GM13976 (cell line): ENCODE measurements around the gene IFT172.

ENCODE experiments used
- DNase-seq: peaks from one replicate; pipeline ENCODE4 v3.0.0; 2012; ENCODE audit warnings: low spot score
- CTCF ChIP-seq: IDR thresholded peaks from 2 replicates; pipeline ENCODE4 v1.5.1; 2012; ENCODE audit warnings: borderline replicate concordance, mild to moderate bottlenecking; ENCODE audit not compliant: insufficient read depth; ENCODE audit errors: extremely low read depth, missing control alignments, control extremely low read depth
- in situ Hi-C: fragments of 300-500 bp; cut with MboI; formaldehyde crosslinking; loops from one replicate; pipeline ENCODE4 v1.12.0; 2022; ENCODE audit warnings: low sequenced_read_pairs, mixed read lengths, inconsistent platforms; ENCODE audit not compliant: unreplicated experiment

IFT172 gene

GRCh38 chr2:27494944-27495554 lies 5.5 kb upstream of the IFT172 start, which contains the start of gene FNDC4:
FNDC4 (minus strand) TSS chr2:27495200; CDS start chr2:27494679, 521 bp downstream.
- in situ Hi-C loops: no loop called here
- TF ChIP-seq CTCF: no peak
- DNase-seq: peak; percentile 52

DNA sequence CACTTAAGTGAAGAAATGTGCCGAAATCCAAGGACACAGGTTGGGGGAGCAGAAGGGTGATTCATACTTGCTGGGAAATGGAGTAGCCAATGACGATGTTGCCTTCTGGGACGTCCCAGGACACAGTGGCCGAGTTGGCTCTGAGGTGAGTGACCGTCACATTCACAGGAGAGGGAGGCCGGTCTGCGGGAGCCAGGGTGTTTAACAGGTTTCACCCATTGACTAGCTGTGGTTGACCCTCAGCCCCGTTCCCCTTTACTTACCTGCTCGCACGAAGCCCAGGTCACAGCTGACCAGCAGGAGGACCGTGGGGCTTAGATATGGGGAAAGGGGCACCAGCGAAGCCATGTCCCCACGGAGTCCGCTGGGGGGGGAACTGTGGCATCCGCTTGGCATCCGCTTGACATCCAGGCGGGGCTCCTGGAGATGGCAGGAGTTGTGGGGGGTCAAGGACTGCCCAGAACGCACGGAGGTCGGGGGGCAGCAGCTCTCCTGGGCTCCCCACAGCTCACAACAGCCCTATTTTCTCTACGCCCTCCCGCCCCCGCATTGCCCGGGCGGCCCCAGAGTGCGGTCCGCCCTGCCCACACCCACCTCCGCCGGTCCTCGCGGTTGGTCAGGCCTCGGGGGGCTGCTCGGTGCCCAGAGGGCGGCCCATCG lies 4.9 kb upstream of the IFT172 start:
- TF ChIP-seq CTCF: no peak
- in situ Hi-C loops: no loop called here
- peak; percentile 34 for DNase-seq

- in situ Hi-C loops: no loop called here
- no peak for TF ChIP-seq CTCF
- DNase-seq: no peak
Measured at GRCh38 chr2:27493948-27494283, 4.4 kb upstream of the IFT172 start.

- no peak for TF ChIP-seq CTCF
- no peak for DNase-seq
- in situ Hi-C loops: no loop called here
Measured at GRCh38 chr2:27492557-27492956, 3.0 kb upstream of the IFT172 start.

- in situ Hi-C loops: no loop called here
- TF ChIP-seq CTCF: no peak
- no peak for DNase-seq
Measured at GRCh38 chr2:27489118-27489497, 435 bp downstream of the IFT172 start.

DNA sequence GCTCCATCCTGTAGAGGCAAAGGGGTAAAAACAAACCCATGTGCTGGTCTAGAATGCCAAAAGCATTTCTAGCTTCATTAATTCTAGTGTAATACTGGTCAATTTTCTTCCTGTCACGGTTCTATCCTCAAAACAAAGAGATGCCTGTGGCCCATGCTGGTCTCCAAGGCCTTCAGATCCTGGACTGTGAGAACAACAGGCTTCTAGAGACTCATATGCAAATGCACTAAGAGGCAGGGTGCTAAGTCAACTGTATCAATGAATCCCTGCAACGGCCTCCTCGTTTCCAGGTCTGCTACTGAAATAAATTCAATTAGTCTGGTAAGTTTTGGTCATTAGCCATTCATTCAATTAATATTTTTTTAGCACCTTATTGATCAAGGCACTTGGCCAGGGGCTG lies 4.0 kb downstream of the IFT172 start:
- DNase-seq: no peak
- TF ChIP-seq CTCF: no peak
- in situ Hi-C loops: no loop called here
